Measurements from ENCODE around the gene DNAJA4.
A peak's percentile ranks its signal among the peaks of the same experiment; 100 is the strongest.

Gene DNAJA4

DNA sequence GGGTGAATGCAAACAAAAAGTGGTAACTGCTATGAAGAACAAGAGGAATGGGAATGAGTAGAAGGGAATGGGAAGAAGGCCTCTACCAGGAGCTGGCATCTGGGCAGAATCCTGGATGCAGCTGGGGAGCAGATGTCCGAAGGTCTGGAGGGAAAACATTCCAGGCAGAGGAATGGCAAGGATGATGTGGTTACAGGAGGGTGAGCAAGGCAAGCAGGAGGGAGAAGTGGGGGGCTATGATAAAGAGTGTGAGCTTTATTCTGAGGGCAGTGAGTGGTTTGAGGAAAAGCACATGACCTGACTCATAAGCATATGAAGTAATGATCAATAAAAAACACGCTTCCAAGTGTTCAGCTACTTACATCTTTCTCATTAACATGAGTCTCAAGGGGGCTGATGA lies 18.0 kb downstream of the DNAJA4 start:
- no peak for DNase-seq

DNA sequence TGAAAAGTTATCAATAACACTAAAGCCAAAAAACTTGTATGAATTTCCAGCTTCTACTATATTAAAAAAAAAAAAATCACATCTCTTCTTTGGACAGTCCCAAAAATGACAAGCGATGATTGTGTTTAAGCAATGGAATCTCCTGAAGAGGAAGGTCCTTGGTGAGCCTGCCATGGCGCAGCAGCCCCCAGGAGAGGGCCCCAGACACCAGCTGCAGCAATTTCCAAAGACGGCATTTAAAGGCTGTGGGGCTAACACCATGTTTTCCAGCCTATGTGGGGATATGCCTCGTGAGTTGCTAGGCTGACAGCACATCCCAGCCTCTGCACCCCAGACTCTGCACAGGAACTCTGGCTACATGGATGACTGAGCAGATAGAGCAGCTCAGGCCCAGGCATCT lies 20.4 kb downstream of the DNAJA4 start:
- DNase-seq: no peak

DNA sequence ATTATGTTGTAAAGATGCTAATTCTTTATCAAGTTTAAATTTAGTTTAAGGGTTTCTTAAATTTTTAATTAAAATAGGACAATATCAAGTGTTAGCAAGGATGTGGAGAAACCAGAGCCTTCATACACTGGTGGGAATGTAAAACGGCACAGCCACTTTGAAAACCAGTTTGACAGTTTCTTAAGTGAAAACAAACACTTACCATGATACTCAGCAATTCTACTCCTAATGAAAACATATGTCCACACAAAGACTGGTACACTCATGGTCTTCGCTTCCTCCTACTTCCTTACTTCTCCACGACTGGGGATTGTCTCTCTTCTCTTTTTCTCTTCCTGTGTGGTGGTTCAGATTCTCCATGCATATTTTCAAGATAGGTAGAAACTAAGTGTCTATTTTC lies 25.9 kb downstream of the DNAJA4 start:
- DNase-seq: no peak

DNA sequence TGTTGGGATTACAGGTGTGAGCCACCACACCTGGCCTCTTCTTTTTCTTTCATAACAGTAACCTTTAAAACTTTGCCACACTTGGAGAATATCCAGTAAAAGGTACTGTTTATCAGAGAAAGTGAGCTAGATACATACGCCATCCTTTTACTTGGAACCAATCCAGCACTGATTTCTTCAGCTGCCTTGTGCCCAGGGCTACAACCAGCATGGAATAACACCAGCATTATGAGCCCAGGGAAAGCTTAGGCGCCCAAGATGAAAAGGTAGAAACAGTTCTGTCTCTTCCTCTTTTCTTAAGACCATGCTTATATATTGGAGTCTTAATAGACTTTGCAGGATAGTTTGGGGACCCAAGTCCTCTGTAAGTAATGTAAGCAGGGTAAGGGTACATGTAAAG lies 26.7 kb downstream of the DNAJA4 start:
- no peak for DNase-seq

DNA sequence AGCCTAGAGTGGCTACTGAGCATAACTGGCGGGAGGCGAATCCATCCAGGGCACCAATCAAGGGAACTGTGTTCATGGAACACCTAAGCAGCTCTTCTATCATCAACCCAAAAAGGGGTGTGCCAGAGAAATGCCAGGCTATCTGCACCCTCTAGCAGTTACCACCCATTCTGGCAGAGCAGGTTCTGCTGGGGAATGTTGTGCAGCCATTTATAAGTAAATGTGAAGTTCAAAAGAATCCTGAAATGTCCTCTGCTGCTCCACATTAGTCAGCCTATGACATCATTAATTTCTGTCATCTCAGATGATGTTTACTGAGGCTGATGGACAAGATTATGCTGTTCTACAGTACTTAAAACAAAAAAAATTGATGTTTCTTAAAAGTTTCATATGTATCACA lies 27.3 kb downstream of the DNAJA4 start:
- no peak for DNase-seq

DNA sequence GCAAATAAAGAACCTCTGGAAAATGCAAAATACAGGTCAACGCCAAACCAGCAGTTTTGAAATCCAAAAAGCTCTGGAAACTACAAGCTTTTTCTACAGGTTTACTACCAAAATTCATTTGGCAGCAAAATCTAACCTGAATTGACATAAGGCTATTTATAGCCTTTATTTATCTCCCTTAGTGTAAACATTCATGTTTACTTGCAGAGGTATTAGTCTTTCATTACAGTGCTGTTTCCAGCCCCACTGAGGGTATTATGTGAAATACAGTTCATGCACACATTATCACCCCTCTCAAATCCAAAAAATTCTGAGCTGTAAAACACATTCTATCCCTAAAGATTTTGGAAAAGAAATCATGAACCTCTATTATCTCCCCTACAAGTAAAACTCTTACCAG lies 27.9 kb downstream of the DNAJA4 start:
- no peak for DNase-seq

DNA sequence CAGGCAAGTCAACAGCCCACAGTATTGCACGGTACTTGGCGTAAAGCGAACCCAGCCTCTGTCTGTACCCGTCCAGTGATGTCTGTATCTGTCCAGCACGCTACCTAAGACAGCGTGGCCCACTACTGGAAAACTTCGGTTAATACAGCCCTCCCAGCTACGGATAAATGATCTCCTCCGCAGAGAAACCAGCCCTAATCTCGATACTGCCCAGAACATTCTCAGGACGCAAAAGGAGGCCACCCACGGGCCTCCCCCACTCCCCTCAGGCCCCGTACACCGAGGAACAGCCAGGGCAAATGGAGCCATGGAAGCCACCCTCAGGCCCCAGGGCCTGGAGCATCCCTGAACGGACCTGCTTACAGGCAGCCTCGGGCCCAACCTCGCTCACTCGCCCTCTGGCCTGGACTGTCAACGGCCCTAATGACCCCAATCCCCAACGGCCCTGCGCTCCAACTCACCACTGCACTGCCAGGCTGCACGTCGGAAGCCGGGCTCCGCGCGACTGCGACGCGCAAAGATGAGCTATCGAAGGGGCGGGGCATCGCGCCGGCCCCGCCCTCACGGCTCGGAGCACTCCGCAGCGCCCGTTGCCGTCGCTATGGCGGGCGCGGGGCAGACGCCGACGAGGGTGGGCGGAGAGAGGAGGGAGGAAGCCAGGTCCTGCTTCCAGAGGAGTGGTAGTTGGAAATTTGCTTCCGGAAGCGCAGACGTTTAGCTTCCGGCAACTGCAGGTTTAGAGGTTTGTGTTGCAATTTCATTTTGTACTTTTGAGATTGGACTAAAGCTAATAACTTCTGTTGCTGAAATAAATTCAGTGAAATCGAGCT lies 35.0 kb downstream of the DNAJA4 start, which contains the start of gene SKIC8:
Gene SKIC8, minus strand, starts transcription at position 509 of the 830 bp plus-strand sequence. CDS start 3,923 bp downstream, outside the sequence.
- DNase-seq: peak; percentile 89

DNA sequence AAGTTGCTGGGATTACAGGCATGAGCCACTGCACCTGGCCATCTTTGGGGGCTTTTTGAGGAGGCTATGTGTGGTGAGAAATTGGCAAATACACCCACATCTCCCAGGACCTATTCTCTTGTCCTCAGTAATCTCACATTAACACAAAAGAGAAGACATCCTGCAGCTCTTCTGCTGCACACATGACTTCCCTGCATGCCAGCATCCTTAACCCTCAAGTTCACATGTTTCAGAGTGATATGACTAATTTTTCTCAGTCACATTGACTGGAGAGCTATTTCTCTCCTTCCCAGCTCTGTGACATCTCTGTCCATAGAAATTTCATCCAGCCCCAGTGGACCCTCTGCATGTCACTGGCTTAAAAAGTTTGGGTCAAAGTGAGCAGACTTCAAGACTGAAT lies 37.0 kb downstream of the DNAJA4 start:
- DNase-seq: no peak

DNA sequence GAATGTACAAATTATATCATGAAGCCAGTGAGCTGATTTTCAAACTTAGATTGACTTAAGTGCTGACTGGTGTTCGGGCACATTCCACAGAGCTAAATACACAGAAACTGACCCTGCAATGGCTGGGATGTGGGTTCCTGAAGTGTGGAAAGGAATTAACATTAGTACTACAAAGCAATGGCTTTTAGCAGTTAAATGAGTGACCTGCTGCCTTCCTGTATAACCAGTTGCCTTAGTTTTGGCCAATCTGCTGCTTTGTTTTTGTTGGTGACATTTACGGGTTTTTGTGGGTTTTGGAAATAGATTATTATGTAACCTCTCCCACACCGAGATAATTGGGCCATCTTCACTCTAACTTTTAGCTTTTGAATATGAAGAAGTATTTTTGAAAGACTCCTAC lies 37.5 kb downstream of the DNAJA4 start:
- DNase-seq: no peak

DNA sequence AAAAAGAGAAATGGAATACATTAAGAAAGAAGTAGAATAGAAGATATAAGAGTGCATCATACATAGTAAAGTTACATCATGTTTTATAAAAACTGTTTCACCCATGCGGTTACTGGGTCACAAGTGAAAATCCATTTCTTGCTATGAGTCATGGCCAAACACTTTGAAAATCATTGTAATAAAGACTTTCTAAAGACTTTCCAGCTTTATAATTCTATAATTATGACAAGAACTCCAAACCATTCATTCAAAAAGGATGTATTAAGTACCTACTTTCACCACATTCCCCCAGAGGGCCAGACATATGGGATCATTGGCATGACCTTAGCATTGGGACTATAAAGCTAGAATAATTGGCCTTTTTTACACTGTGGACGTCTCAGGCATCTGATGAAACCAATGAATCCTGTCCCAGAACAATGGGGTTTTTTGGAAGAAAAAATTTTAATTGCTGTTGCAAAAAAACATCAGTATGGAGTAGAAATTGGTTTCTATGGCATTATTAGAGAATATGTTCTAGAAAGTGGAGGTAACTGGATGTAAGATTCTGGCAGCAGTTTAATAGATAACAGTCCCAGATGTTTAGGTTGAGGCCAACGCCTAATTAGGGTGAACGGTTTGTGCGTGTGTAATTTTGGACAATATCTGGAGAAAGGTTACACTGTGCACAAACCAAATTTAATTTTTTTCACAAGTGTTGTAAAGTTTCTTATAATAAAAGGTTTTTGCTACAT lies 38.4 kb downstream of the DNAJA4 start:
- no peak for DNase-seq

DNA sequence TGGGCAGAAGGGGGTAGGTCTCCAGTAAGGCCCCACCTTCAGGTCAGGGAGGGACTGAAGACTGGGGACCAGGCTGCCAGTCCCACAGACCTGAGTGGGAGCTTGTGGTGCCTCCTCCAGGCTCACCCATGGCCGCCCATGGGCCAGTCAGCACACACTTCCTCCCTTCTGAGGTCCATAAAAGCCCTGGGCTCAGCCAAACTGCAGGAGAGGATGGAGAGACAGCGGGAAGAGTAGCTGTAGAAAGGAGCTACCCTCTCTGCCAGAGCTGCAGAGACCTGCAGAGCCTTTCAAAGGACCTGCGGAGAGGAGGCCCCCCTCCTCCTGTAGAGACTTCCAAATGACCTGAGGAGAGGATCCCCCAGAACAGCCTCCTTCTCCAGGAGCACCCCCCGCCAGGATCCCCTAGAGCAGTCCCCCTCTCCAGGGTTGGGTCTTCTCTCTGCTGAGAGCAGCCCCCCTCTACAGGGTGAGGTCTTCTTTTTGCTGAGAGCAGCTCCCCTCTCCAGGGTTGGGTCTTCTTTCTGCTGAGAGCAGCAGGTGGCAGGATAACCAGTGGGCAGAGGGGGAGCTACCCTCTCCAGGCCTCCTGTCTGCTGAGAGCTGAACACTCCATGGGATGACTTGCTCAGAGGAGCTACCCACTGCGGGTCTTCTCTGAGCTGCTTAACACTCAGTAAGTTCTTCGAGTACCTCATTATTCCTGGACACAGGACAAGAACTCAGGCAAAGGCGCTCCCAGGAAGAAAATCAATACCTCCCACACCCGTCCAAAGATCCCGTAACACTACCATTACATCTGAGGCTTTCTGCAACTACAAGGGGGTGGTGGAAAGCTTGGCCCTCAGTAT lies 40.1 kb downstream of the DNAJA4 start:
- no peak for DNase-seq

DNA sequence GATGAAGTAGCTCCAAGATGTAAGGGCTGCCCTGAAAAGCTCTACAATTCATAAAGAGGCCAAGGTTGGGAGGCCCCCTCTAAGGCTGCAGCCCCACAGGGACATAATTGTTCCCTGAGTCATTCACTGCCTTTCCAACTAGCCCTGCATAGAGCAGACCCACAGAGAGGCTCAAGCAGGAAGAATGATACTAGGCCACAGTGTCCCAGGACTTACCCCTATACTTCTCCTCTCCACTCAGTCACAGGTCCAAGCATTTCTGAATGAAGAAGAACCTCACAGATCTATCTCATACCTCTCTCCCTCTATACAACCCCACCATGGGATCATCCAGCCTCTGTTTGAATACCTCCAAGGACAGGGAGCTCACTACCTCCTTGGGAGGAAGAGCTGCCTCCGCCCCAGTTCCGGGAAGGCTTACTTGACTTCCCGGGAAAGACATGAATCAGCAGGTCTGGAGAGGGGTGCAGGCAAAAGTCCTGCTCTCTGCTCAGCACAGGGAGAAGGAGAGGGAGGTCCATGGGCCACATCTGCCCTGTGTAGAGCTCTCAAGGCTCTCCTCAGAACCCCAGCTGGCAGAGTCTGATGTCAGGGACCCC lies 41.9 kb downstream of the DNAJA4 start:
- DNase-seq: no peak

DNA sequence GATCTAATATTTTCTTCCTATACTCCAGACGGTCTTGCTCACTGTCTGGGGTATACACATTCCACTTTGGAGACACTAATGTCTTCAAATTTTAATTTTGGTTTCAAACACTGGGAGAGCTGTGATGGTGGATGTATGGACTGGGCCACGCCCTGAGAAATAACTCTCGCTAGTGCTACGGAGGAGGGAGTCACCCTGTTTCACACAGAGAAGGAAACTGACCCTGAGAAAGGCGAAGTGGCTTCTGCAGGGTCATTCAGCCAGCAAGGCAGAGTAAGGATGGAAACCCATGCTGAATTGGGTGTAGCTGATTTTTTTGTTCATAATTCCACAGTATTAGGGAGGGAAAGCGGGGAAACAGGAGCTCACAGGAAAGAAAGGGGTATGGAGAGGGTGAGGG lies 43.6 kb downstream of the DNAJA4 start:
- DNase-seq: no peak

DNA sequence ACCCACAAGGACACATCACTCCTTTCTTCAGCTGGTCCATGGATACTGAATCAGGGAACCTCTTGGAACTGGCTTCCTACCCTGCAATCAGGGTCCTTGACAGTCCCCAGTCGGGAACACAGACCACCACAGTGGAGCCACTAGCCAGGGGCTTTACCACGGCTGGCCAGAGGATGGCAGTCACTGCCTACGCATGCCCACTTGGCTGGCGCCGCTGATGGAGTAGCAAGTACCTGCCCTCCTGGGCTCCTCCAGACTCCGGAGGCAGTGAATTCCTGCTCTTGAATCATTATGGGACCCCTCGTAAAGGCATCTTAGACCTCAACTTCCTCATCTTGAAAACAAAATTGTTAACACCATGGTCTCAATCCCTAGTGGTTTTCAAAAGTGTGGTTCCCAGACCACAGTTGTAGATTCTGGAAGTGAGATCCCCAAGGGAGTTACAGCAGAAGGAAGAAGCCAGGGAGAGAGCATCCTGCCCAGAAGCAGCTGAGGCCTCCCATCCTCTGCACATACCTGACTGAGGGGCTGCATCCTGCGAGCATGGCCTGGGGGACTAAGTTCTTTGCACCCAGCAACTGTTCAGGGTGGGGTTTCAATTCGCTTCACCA lies 44.2 kb downstream of the DNAJA4 start:
- peak; percentile 43 for DNase-seq

DNA sequence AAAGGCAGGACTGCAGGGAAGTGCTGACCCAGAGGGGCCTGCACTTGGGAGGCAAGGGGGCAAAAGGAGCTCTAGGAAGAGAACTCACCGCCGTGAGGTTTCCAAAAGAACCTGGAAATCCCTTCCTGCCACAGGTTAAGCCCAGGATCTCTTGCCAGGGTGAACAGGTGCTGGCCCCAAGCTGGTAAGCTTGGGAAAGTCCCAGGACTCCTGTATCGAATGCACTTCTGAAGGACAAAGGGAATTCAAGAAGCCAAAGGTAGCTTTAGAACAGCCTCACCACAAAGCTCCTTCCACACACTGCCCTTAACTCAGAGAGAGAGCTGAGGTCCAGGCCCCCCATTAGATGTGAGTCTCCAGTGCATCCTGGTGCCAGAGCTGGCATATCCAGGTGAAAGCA lies 46.9 kb downstream of the DNAJA4 start:
- no peak for DNase-seq

DNA sequence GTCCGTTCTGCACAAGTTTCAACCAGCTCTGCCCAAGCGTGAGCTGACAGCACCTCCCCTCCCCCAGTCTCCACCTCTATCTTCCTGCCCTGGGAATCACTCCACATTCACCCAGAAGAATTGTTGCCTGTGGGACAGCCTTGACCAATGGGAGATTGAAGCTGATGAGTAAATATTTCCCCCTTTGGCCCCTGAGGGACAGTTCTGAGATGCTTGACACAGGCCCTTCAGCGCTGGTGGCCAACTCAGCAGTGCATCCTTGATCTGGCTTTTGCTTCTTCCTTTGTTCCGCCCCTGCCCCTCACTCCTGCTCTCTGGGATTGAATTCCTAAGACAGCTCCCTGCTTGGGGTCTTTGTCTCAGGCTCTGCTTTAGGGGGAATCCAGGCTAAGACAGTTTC lies 48.2 kb downstream of the DNAJA4 start:
- no peak for DNase-seq

DNA sequence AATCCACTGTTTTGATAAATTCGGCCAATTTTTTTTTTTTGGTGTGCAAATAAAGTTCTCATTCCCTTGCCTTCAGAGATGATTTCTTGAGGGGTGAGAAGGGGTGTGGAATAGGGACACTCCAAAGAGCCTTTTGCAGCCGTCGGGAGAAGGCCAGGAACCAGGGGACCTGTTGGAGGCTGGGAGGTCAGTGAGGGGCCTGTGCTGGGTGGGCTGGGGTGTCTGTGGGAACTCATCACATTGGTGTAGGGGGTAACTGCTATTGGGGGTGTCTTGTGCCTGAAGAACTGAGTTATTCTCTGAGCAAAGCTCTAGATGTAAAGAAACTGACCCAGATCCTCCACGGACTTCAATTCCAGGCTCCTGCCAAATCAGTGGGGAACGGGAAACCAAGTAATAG lies 48.6 kb downstream of the DNAJA4 start:
- DNase-seq: no peak

DNA sequence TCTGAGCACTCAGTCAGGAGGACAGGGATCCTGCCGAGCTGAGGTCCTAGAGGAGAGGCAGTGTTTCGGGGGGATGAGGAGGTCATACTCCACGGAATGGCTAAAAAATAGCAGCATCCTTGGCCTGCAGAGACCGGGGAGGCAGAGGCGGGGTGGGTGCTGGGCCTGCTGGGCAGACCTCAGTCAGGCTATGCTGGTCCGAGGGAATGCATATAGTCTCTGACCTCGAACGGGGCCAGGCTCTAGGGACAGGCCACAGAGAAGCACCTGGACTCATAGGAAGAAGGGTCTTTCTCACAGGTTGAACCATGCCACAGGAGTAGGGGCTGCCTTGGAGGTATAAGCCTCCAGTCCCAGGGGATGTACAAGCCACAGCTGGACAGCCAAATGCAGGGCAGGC lies 49.0 kb downstream of the DNAJA4 start:
- DNase-seq: no peak

DNA sequence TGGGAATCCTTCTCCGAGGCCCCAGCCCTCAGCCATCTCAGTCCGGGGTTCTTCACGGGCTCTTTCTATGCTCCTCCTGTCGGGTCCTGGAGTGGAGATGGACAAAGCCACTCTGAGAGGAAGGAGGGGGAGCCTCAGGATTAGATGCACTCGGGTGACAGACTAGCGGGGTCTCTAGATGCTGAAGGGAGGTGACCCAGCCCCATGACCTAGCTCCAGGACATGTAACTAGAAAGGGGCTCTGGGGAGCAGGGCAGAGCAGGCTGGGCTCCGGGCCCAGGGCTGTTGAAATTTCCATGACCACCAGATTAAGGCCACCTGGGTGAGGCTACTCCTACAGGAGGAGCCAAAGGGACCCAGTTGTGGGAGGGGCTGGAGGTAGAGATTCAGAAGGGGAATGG lies 49.8 kb downstream of the DNAJA4 start:
- DNase-seq: no peak

DNA sequence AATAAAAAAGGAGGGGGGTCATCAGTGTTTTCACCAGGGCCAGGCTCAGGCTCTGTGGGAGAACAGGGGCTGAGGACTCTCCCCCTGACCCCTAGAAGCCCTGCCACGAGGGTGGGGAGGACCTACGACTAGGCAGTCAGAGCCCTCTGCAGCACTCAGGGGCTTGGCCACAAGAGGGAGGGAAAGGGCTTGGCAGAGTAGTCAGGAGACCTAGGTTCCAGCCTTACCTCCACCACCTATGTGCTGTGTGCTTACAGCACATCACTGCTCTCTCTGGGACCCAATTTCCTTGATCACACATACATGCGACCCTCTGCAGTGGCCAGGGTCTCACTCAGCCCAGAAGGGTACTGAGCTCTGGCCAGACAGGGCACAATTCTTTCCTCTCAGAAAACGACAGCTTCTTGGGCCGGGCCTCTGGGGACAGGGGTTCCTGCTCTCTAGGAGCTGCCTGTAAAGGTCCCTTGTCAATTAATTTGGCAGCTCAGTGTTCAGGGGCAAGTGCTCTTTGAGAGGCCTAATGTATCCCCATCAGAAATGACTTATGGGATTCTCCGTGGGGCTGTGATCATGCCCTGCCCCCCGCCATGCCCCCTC lies 51.4 kb downstream of the DNAJA4 start:
- no peak for DNase-seq

DNA sequence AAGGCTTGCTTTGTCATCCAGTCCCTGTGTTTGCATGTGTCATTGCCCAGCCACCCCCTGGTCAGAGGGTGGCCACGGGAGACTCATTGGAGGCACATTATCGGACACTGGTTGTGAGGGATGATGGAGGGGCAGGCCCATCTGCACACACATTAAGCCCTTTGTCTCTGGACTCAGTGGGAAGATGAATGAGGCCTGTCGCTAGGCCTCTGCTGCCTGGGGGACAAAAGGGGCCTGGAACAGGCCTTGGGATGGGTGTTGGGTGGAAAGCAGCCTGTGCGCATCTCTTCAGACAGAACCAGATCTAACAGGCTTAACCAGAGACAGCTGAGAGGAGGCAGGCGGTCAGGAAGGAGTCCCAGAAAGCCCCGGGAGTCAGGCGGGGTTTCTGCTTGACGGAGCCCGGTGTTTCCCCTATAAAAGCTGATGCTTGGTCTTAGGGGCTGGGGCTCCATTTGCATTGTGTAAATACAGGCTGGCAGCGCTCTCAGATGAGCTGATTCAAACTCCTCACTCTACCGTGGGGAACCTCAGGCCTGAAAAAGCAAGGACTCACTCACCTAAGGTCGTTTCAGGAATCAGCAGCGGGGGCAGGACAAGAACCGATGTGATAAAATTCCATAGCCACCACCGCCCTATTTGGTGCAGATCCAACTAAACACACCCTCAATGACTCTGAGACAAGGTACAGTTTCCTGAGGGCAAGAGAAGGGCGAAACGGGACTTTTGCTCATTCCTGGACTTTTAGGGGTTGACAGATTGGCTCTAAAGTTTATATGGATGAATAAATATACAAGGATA lies 52.1 kb downstream of the DNAJA4 start:
- no peak for DNase-seq

All from NCI-H2227 treated with DMSO at 0.1 percent for 48 hours (cell line).